ENCODE data around the gene GPRC5B.

Gene GPRC5B

GRCh38 chr16:19896951-19897350 is 12.3 kb upstream of the GPRC5B start:
- DNase-seq, result no peak

DNA sequence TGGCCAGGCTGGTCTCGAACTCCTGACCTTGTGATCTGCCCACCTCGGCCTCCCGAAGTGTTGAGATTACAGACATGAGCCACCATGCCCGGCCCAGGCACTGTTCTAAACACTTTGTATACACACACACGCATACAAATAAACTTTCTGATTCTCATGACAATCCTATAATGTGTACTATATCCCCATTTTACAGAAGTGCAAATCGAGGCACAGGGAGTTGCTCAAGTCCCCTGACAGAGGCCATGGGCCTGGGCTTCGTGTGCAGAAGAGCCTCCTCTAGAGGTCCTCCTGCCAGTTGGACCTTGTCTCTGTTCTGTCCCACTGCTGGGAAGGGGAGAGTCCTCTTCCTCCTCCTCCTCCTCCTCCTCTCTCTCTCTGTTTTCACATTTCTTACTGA is 9.9 kb upstream of the GPRC5B start:
- DNase-seq, result no peak

GRCh38 chr16:19892902-19893301 is 8.3 kb upstream of the GPRC5B start:
- no peak for DNase-seq

- no peak for DNase-seq
These were observed 6.3 kb upstream of the GPRC5B start for GRCh38 chr16:19890901-19891300.

GRCh38 chr16:19888834-19889233 is 4.2 kb upstream of the GPRC5B start:
- no peak for DNase-seq

- peak; percentile 9 to 42 for DNase-seq
These were observed 1.7 kb upstream of the GPRC5B start for GRCh38 chr16:19886073-19886941.

DNA sequence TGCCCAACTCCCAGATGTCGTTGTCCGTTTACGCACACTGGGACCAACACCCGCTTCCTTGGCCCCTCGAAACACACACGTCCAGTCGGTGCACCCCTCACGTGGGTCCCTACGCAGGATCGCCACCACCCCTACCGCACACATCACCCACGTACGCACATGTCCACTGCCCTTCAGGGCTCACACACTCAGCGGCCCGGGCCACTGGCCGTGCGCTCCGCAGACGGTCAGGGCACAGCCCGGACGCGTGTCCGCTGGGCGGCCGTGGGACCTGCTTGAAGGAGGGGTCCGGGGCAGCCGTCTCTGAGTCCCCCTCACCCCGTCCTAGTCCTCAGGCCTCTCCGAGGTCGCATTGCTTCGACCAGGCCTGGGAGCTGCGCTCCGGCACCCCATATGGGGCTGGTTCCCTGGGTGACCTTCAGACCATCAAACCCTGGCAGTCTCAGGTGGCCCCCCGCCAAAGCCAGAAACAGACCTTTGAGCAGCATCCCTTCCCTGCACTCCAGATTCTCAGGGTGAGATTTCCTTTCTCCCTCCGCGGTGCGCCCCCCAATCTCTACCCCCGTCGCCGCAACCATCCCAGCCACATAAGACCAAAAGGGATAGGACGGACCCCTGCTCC is 914 bp upstream of the GPRC5B start:
- DNase-seq, result no peak

DNA sequence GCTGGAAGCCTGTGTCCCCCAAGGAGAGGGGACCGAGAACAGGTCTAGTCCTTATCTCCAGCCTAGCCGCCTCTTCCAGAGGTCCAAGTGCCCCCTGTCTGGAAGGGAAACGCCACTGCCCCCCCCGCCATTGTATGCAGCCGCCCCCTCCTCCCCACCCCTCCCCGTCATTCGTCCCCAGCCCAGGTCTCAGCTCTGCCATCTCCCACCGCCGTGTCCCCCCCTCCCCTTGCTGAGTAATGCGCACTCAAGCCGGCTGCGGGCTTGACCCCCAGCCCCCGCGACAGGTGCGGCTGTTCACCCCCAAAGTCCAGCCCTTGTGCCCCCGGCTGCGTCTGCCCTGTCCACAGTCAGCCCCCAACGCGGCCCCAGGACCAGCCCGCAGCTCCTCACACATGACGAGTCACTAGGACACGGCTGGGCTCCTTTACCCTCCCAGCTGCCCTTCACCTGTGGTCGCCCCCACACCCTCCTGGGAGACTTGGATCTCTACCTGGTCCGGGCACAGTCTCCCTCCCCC is 622 bp downstream of the GPRC5B start:
- DNase-seq, result no peak

- DNase-seq, result no peak
These were observed 1.2 kb downstream of the GPRC5B start for GRCh38 chr16:19883296-19883965.

GRCh38 chr16:19882646-19883045 is 2.0 kb downstream of the GPRC5B start:
- DNase-seq, result no peak

DNA sequence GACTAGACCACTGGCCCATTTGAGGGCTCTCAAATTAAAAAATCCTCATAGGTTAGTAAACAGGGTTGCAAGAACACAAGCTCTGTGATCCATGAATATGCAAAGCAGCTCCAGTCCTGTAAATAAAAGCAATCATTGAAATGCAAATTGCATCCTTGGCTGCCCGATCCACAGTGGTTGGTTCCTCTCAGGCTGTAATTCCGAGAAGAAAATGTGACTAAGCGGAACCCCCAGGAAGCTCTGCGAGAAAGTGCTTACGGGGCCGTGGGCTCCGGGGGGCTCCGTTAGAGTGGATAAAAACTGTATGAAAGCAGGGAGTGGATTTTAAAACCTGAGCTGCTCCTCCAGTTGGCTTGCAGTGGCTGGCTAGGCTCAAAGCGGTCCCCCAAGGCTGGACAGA is 2.5 kb downstream of the GPRC5B start:
- no peak for DNase-seq

DNA sequence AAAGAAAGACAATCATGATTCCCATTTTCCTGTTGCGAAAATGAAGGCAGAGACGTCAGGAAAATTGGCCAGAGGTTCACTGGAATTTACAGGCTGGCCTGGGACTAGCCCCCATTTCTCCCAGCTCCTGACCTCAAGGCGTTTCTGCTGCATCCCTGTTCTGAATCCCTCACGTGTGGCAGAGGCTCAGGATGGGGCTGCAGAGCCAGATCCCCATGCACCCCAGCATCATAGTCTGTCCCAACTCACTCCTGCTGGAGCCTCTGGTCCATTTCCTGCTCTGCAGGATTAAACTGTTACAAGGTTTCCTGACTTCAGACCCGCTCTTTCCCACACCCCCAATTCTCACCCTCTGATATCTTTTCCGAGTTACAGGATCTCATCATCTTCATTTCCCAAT is 2.9 kb downstream of the GPRC5B start:
- no peak for DNase-seq

DNA sequence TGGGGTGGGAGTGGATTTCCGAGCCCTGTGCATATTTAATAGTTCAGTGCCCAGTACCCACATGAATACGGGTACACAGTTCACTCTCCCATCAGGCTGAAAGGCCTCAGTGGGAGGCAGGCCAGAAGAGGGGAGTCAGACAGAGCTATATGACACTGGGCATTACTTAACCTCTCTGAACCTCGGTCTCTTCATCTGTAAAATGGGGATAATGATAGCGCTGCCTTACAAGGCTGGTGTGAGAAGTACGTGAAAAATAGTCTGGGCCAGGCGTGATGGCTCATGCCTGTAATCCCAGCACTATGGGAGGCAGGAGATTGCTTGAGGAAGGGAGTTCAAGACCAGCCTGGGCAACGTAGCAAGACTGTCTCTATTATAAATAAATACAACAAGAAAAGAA is 3.6 kb downstream of the GPRC5B start:
- no peak for DNase-seq

- DNase-seq, result peak in 1 of 2 experiments; percentile 60
These were observed 5.3 kb downstream of the GPRC5B start for GRCh38 chr16:19879241-19879792.

GRCh38 chr16:19878757-19879156 is 5.9 kb downstream of the GPRC5B start:
- no peak for DNase-seq

DNA sequence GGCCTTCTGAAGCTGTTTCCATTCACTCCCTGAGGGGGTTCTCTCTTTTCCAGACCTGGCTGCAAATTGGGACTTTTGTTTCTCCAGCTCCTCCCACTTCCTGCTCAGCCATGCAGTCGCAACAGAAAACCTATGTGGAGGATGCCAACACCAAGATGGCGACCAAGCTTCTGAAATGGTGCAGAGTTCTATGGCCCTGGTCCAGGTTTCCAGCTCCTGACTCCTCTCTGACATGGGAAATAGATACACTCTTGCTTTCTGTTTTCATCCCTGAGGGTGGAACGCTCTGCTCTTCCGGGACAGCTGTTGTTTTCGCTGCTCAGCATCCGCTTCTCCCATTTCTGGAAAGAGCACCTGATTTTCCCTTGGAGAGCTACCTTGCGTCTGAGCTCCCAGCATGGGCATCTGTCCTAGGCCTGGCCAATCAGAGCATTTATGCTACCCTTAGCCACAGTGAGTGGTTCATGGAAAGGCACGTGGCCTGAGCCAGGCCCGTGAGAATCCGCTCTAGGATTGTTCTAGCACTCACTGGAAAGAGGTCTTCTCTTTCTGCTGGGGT is 8.1 kb downstream of the GPRC5B start:
- DNase-seq, result no peak

- DNase-seq, result no peak
These were observed 8.7 kb downstream of the GPRC5B start for GRCh38 chr16:19875900-19876299.

DNA sequence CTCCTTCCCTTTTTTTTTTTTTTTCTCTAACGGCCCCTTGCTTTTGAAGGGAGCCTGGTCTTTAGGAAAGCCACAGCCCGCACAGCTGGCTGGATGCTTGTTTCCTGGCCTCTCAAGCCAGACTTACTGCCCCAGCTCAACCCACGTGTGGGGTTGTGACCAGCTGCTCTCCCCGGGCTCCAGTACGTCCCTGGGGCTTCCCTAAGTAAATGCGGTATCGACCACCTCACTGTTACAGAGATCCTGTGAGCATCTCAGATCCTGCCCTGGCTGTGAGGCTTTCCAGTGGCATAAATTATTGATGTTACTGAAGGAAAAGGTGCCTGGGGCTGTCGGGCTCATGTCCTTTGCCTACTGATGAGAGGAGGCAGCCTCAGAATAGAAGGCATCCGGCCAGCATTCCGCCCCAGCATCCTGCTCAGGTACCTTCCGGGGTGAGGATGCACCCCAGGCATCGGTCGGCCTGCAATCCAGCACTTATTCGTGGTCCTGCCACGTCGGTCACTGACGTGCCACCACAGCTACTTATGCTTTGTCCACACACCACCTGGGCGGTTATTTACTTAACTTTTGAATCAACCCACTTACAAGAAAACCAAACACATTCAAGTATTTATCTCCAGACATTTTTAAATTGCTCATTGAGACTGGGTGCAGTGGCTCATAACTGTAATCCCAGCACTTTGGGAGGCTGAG is 9.6 kb downstream of the GPRC5B start:
- DNase-seq, result peak in 1 of 2 experiments; percentile 10

DNA sequence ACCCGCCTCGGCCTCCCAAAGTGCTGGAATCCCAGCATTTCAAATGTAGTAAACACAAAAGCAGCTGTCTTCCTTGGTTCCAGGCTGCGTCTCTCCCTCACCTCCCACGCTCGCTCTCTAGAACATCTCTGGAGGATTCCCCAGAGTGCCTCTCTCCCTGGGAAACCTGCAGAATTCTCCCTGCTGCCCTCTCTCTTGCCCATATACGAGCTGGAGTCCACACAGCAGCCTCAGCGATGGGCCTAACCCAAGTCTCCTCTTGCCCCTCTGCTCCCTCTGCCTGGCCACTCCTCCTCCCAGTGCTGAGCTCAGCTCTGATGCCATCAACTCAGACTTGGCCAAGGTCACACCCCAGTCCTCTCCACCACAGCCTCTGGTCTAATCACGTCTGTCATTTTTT is 10.6 kb downstream of the GPRC5B start:
- DNase-seq, result no peak

DNA sequence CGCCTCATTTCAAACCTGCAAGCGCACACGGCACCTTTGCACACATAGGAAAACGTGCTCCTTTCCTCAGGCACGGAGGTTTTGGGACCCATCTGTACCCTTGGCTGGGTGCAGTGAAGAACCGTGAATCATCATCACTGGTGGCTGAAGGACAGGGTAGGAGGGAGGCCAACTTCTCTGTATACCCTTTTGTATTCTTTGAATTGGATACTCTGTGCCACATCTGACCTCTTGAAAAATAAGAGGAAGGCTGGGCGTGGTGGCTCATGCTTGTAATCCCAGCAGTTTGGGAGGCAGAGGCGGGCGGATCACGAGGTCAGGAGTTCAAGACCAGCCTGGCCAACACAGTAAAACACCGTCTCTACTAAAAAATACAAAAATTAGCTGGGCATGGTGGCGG is 11.7 kb downstream of the GPRC5B start:
- DNase-seq, result no peak

GRCh38 chr16:19872179-19872863 is 12.3 kb downstream of the GPRC5B start:
- DNase-seq, result no peak

- DNase-seq, result no peak
These were observed 12.9 kb downstream of the GPRC5B start for GRCh38 chr16:19871721-19872120.

Data from SHP77 (cell line).